Tibial nerve (tissue), 3 donors: Measurements from ENCODE around the gene CMTM8.

ENCODE experiments used
- CTCF ChIP-seq, 5 experiments: fragments of 200-600 bp in 3 of 5; fragments of 450-650 bp in 2 of 5; sonication (generic) in 3 of 5; IDR thresholded peaks; one replicate each; pipeline ENCODE4 v1.5.1; 2016 to 2019; ENCODE audit warnings: antibody characterized with exemption in 5 of 5, mild to moderate bottlenecking in 3 of 5, moderate library complexity in 2 of 5
- POLR2A ChIP-seq, 2 donors: fragments of 450-650 bp; IDR thresholded peaks; one replicate each; pipeline ENCODE4 v1.6.1; 2017; ENCODE audit warnings: antibody characterized with exemption in 2 of 2, mild to moderate bottlenecking in 2 of 2, moderate library complexity in 2 of 2

GRCh38 chr3:32255345-32255744 is 16.9 kb downstream of the CMTM8 start:
- TF ChIP-seq POLR2A (IDR thresholded peaks at IDR 0.05): no peak
- no peak for TF ChIP-seq CTCF (IDR thresholded peaks at IDR 0.05)
